Limb (tissue), 2 donors: ENCODE results near the gene BDKRB2.

Experiments used
- DNase-seq, 2 donors: peaks; one replicate each; pipeline ENCODE4 v3.0.0-alpha.2; 2016; ENCODE audit errors: extremely low spot score in 2 of 2

BDKRB2 gene

DNA sequence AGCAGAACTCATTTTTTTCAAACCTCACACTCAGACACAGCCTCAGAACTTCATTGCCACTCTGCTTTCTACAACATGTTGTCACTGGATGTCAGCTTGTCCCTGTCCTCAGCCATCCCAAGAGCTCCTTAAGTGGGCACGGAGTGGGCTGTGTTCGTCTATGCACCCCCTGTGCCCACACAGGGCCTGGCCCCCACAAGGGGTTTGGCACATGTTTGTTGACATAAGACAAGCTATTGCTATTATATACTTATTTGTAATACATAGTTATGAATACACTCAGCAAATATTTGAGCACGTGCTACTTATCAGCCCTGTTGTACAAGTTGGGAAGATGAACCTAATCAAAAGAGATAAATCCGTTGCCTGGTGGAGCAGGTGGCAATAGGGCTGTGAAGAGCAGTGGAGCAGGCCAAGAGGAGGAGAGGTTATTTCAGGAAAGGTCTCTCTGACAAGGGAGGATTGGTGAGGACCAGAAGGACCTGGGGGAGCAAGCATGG, 47.1 kb downstream of the BDKRB2 start:
- no peak for DNase-seq

DNA sequence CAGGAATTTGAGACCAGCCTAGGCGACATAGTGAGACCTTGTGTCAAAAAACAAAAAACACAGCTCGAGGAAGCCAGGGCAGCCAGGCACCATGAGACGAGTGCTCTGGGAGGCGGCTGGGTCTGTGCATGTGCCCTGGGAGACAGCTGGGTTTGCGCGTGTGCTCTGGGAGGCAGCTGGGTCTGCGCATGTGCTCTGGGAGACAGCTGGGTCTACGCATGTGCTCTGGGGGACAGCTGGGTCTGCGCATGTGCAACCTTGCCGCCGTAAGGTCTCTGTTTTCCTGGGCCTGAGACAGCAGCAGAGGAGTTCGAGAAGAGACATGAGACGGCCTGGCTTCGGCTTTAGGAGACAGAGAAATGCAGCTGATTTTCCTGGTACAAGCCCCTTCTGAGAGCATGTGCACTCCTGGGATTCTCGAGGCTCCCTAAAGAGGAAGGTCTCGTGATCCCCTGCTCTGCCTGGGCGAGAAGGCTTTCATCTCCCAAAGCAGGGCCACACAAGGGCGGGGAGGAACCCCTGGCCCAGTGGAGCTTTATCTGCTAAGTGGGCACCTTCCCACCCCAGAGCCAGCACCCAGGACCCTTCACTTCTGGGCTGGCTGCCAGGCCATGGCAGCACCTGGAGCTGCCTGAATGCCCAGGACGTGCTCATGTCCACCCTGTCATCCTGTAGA, 47.8 kb downstream of the BDKRB2 start:
- DNase-seq = no peak

DNA sequence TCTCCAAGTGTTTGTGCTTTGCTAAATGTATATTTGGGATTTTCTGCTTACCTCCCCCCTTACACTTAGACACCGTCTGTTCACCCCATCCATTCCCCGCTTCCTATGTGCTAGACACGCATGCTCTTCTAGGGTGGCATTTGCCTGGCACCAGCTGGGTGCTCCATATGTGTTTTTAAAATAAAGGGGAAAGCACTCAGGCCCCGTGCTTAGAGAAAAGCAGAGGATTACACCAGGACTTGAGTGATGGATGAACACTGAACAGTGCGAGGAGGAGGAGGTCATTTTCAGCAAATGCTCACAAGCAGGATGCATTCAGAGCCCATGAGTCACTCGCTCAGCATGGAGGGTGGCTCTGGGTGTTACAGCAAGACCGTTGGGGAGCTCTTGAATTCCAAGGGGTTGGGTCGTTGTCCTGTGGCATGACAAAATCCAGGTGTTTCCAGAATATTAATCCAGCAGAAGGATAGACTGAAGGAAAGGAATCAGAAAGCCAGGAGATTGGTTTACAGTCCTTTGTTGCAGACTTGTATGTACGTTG, 48.4 kb downstream of the BDKRB2 start:
- no peak for DNase-seq

DNA sequence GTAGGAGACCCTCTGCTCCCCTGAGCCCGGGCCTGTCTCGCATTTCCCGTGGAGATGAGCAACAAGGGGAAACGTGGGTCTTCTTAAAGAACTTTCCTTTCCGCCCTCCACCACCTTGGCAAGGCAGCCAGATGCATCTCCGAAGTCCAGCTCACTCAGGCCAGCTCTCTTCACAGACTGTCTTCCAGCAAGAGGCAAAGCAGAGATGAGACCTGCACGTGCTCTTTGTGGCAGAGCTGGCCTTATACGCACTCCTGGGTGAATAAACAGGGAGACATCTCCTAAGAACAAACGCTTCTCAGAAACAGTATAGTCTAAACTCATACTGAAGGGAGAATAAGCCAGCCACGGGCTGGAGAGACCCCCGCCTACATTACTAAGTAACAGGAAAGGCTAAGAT, 50.0 kb downstream of the BDKRB2 start:
- no peak for DNase-seq

DNA sequence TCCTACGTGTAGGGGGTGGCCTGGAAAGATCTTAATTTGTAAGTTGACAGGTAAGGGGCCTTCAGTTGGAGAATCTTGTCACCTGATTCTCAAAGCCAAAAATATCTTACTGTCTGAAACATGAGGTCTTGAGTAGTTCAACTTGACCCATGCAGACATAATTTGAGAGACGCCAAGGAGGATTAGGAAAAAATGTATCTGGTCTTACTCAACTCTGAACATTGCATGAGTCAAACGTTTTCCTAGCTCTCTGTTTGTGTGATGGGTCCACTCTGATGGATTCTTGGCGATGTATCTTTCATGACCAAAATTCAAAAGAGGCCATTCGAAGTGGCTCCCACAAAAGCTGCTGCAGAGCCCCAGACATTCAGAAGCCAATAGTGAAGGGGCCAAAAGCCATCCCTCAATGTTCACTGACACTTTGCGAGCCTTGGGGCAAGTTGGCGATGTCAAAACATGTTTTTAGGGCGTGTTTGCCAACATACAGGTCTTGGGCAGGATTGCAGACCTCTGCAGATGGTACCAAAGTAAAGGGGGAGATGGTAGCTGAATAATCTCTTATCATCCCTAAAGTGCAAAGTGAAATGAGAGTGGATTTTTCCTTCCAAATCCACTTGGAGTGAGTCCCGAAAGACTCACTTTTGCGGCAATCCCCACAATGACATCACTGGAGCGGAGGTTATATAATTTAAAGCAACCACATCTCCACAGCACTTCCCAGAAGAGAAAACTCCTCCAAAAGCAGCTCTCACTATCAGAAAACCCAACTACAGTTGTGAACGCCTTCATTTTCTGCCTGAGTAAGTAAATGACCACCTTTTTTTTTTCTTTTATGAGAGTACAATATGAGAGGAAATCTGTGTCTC, 51.1 kb downstream of the BDKRB2 start, which contains the start of gene BDKRB1:
TSS of gene BDKRB1 (plus strand) at position 710 of the 866 bp plus-strand sequence. CDS start 7,473 bp downstream, outside the sequence.
- no peak for DNase-seq

DNA sequence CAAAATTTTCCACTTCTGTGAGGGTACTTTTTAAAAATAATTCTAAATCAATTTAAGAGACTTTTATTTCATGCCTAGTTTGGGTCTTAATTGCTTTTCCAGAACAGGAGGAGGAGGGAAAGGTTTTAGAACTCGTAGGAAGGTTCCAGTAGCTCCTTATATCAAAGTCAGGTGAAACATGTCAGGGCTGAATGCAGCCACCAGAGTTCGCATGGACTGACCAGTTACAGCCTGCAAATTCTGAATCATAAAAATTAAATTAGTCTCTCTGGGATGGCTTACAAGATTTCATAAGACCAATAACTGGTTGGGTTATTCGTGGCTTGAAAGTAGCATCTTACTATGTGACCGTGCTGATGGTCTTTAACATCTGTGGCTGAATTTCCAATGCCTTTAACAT, 51.8 kb downstream of the BDKRB2 start:
- DNase-seq = no peak

DNA sequence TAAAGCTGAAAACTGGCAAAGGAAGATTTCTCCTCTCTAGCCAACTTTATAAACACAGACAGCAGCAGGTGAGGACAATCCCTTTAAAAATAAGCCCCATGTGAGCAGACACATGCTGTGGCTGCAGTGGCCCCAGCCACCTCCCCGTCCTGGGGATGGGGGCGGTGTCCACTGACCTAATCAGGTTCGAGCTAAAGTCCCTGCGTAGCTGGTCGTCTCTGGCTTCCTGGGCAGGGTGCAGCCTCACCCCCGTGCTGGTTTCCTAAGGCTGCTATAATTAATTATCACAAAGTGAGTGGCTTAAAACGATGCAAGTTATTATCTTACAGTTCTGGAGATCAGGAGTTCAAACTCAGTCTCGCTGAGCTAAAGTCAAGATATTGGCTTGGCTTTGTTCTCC, 52.4 kb downstream of the BDKRB2 start:
- DNase-seq = no peak

DNA sequence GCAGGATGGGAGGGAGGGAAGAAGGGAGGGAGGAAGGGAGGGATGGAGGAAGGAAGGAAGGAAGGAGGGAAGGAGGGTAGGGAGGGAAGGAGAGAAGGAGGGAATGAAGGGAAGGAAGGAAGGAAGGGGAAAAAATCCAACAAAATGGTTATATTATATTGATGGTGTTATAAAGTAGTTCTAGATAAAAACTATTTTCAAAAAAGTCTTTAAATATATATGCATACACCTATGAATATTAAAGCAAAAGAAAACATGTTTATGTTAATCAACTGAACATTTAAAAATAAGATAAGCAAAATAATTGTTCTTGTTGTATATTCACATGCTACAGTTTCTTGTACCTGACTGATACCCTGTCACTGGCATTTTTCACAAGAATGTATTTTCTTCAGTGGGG, 53.3 kb downstream of the BDKRB2 start:
- DNase-seq = no peak

DNA sequence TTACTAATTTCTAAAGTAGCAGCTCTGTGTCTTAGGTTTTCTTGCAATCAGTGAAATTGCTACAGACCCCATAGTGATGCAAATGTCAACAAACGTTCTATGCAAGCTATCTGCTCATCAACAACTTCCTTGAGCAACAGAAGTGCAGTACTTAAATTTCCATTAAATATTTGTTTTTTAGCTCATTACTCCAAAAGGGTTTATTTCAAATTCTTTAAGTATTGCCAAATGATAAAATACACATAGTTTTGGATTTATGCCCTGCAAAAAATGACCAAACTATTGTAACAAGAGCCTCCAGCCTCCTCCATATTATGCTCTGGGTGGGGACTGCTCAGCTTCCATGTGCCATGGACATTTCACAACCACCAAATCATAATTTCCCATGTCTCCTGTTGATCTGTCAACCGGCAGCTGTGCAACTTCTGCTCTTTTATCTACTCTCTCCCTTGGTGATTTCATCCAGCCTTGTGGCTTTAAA, 55.7 kb downstream of the BDKRB2 start:
- no peak for DNase-seq

DNA sequence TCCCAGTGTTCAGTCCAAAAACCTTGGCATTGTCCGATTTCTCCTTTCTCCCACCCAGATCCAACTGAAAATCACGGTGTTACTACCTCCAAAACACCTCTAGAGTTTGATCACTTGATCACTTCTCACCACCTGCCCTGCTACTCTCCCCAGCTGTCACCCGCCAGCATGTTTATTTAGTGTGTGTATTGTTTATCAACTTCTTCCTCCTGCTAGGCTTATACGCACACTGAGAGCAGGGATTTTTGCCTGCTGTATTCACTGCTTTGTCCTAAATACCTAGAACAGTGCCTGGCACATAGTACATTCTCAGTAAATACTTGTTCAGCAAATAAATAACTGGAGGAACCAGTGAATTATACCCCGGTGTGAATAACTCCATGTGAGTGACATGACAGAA, 56.4 kb downstream of the BDKRB2 start:
- DNase-seq = no peak

DNA sequence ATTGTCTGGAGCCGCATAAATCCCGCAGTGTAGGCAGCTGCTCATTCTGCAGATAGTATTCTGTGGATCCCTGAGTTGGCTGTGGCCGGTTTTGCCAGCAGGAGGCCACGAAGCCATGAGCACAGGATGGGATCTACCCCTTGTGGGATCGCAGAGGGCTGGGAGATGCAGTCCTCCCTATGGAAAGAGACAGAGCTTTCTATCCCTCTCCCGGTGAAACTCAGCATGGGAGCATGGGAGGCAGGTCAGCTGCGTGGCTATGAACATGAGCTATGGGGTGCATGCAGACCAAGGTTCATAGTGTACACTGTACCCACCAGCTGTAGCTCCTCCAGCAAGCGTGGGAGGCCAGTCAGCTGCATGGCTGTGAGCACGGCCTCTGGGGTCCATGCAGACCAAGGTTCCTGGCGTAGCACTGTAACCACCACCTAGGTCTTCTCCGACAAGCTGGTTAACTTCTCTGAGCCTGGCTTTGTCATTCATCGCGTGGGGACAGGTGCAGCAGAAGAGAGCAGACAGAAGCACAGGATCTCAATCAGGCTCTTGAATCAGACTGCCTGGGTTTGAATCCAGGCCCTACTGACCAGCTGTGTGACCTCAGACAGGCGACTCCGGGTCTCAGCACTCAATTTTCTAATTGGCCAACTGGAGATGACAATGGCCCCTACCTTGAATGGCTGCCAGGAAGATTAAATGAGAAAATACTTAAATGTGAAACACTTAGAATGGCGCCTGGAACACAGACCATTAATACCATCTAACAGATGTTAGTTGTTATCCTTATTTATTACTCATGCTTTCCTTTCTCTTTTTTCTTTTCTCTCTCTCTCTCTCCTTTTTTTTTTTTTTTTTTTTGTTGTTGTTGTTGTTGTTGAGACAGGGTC, 57.4 kb downstream of the BDKRB2 start:
- DNase-seq = no peak

DNA sequence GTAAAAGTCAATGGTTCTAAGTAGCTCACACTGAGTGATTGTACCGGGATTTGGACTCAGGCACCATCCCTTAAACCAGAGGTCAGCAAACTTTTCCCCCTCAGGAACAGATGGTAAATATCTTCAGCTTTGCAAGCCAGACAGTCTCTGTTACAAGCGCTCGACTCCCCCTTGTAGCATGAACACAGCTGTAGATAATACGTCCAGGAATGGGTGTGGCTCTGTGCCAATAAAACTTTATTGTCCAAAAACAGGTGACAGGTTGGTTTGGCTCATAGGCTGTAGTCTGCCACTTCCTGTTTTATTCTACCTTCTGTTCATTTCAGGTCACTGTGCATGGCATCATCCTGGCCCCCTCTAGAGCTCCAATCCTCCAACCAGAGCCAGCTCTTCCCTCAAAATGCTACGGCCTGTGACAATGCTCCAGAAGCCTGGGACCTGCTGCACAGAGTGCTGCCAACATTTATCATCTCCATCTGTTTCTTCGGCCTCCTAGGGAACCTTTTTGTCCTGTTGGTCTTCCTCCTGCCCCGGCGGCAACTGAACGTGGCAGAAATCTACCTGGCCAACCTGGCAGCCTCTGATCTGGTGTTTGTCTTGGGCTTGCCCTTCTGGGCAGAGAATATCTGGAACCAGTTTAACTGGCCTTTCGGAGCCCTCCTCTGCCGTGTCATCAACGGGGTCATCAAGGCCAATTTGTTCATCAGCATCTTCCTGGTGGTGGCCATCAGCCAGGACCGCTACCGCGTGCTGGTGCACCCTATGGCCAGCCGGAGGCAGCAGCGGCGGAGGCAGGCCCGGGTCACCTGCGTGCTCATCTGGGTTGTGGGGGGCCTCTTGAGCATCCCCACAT, 58.9 kb downstream of the BDKRB2 start:
- DNase-seq = no peak

DNA sequence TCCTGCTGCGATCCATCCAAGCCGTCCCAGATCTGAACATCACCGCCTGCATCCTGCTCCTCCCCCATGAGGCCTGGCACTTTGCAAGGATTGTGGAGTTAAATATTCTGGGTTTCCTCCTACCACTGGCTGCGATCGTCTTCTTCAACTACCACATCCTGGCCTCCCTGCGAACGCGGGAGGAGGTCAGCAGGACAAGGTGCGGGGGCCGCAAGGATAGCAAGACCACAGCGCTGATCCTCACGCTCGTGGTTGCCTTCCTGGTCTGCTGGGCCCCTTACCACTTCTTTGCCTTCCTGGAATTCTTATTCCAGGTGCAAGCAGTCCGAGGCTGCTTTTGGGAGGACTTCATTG, 59.5 kb downstream of the BDKRB2 start:
- DNase-seq = no peak

DNA sequence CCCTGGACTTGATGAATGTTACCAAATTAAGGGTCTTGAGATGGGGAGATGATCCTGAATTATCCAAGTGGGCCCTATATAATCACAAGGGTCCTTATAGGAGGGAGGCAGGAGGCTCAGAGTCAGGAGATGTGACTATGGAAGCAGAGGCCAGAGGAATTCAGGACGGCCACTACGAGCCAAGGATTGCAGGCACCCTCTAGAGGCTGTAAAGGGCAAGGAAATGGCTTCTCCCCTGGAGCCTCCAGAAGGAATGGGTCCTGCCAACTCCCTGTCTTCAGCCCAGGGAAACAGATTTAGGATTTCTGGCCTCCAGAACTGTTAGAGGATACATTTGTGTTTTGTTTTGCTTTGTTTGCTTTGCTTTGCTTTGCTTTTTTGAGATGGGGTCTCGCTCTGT, 60.2 kb downstream of the BDKRB2 start:
- DNase-seq = no peak

DNA sequence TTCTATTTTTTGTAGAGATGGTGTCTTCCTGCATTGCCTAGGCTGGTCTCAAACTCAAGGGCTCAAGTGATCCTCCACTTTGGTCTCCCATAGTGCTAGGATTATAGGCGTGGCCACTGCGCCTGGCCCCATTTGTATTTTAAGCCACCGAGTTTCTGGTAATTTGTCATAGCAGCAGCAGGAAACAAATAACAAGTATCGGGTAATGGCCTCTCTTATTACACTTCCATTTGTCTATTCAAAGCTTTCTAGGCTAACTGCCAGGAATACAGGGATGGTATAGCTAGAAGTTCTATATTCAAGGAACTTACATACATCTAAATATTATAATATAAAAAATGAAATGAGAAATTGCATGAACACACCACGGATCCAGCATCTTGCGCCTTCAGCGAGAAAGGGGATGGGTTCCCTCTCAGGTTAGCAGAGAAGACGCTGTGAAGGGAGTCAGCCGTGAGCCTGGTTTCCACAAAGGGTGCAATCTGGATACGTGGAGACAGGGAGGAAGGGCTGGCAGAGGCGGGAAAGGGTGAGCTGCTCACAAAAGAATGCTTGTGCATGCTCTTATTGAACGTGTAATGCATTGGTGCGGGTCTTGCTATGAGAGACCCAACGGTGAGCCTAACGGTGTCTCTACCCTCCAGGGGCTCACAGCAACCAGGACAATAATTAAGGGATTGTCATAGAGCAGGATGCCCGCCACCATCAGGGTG, 60.9 kb downstream of the BDKRB2 start:
- DNase-seq = peak in 1 of 2 donors; percentile 75

DNA sequence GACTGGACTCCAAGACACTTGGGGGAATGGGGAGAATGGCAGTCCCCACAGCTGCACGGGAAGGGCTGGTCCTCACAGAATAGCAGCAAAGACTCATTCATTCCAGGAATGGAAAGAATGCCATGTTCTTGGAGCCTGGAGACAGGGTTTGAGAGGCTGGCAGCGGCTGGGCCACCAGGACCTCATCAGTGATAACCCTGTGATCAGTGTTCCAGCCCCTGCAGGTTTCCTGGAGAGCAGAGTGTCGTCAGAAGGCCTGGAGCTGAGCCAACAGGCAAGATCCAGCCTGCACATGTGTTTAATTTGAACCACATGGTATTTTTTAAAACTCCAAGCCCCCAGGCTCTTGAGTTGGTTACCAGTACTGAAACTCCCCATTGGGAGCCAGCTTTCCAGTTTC, 62.7 kb downstream of the BDKRB2 start:
- DNase-seq = peak; percentile 73 to 82

DNA sequence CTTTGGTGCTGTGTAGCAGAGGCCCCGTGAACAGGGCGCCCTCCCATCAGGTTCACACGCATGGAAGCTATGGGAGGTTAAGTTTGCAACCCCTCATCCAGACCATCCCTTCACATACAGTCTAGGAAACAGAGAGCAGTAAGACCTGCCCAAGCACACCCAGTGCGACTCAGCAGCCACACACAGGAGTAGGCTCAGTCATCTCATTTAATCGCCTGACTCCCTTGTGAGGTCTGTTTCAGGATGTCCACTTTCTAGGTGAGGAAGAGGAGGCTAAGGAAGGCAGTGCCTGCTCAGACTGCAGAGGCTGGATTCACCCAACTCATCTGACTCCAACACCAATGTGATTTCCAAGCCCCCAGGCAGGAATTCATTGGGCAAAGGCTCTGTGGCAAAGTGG, 63.3 kb downstream of the BDKRB2 start:
- no peak for DNase-seq

DNA sequence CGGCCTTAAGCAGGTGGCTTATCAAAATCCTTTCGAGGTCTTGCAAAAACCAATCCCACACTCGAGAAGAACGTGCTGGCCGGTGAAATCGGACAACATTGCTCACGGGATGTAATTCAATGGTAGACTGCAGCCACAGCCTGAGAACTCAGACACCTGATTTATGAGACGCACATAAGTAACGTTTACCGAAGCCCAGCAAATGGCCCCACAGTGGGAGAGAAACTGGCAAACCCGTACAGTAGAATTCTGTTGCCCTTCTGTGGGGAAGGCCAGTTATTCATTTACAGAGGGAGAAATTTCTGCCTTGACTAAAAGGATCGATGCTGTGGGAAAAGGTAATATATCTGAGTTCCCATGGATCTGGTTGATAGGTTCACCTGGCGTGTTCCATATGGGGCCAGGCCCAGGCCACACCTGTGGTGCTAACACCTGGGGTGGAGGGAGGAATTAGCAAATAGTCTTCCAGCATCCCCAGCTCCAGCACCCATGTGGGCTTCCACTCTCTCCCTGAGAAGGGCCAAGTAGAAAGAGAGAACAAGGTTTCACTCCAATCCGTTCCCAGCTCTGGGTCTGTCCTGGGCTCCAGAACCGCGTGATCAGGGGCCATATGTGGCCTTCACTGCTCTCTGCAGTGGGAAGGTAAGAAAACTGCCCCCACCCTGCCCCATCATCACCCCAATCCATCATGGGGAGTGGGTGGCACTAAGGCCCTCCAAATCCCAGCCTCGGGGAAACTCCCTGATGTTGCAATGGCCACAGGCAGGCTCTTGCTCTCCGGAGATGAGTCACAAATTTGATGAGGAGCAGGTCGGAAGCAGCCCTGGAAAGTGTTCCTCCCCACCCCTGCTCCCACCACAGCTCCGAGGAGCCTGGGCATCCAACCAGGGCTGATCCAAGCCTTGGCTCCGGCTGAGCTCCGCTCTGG, 64.1 kb downstream of the BDKRB2 start:
- no peak for DNase-seq

DNA sequence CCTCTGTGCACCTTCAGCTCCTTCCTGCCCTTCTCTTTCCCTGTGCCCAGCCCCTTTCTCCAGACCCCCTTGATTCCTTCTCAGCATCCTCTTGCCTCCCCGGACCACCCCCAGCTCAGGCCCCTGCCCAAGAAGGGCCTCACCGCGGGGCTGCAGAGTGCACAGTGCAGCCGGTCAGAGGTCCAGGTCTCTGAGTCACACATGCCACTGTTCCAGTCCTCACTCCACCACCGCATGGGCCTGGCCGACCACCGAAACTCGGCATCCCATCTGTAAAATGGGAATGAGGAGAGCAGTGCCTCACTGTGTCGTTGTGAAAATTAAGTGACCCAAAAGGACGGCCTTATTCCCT, 64.7 kb downstream of the BDKRB2 start:
- DNase-seq = no peak
